HG03108 (cell line): ENCODE data around the gene C18orf54.
"Not testable (repeated sequence)": the region's sequence is repeated elsewhere in the genome, so short reads cannot be mapped to it uniquely, and the experiment has no call there.

Source experiments
- ATAC-seq: cut with Tn5 transposase; IDR thresholded peaks from one replicate; pipeline ENCODE4 v1.9.1; 2021; ENCODE audit warnings: moderate library complexity; ENCODE audit not compliant: unreplicated experiment

C18orf54 gene

GRCh38 chr18:54357660-54358494 lies at the start of gene C18orf54, which contains the start of gene STARD6:
Gene C18orf54, plus strand, starts transcription at chr18:54357906. Its CDS starts 2,667 bp downstream, at chr18:54360573.
Gene STARD6, minus strand, starts transcription at chr18:54357858. Its CDS starts 3,285 bp downstream, at chr18:54354573.
- peak; percentile 94 for ATAC-seq

DNA sequence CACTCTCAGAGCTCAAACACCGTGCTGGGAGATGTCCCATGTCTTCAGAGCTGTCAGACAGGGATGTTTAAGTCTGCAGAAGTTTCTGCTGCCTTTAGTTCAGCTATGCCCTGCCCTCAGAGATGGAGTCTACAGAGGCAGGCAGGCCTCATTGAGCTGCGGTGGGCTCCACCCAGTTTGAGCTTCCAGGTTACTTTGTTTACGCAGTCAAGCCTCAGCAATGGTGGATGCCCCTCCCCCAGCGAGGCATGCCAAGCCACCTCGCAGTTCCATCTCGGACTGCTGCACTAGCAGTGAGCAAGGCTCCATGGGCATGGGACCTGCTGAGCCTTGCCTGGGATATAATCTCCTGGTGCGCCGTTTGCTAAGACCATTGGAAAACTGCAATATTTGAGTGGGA lies 48.1 kb upstream of the C18orf54 start:
- not testable (repeated sequence) for ATAC-seq

GRCh38 chr18:54316071-54316820 lies 41.5 kb upstream of the C18orf54 start:
- ATAC-seq: no peak

DNA sequence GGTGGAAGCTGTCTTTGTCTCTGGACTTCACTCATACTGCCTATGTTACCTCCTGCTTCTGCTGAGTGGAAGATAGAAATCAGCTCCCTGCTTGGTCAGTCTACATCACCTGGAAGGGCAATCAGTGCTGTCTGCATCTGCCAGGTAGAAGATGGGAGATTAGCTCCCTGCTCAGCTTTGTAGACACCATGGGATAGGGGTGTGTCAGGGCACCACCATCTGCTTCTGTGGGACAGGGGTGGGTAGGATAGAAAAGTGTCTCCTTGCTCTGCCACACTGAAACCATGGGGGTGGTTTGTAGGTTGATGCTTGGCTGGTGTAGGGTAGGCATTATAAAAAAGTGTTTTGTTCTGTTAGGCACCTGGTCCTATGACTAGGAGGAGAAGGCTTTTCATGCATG lies 34.1 kb upstream of the C18orf54 start:
- ATAC-seq: no peak

DNA sequence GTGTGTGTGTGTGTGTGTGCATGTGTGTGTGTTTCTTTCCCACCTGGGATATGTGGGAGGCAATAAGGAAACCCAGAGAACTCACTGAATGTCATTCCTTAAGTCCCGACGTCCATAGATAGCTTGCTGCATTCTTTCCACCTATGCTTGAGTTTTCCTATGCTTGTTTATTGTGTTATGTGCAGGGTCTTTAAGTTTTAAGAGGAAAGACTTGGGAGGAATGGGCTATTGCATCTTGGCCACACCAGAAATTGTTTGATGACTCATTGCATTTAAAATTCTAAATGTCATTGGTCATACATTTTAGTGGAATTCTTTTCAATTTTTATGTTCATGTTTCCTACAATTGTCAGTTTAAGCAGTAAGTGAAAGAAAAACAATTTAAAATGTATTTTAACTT lies 33.7 kb upstream of the C18orf54 start:
- no peak for ATAC-seq

GRCh38 chr18:54327818-54328217 lies 29.9 kb upstream of the C18orf54 start:
- no peak for ATAC-seq

- no peak for ATAC-seq
Observed at GRCh38 chr18:54329787-54330186, 27.9 kb upstream of the C18orf54 start.

- no peak for ATAC-seq
Observed at GRCh38 chr18:54330768-54331548, 26.7 kb upstream of the C18orf54 start.

GRCh38 chr18:54335638-54336173 lies 22.0 kb upstream of the C18orf54 start:
- no peak for ATAC-seq

- ATAC-seq: no peak
Observed at GRCh38 chr18:54338230-54338629, 19.5 kb upstream of the C18orf54 start.

- no peak for ATAC-seq
Observed at GRCh38 chr18:54351186-54351585, 6.5 kb upstream of the C18orf54 start.

DNA sequence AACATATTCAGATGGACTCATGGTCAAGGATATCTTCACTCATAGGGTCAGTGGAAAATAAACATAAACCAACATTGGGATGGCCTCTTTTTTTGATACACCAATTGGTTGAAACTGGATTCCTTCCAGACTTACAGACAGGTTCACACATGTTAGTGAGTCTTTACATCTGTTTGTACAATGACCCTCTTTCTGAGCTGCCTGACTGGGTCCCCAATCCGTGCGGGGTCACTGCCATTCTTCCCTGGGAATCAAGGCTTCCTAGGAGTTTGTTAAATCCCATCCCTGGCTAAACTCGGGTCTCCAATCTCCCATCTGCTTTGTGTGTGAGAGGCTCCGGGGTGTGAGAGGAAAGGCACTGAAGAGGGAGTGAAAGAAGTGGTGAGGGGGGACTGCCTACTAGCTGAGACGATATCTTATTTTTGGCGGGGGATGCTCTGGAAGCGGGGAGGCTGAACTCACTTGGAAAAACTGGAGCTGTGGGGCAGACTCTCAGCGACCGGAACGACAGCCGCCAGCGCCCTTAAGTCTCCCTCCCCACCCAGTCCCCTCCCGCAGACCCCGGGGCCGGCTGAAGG lies 535 bp upstream of the C18orf54 start:
- ATAC-seq: peak; percentile 31

DNA sequence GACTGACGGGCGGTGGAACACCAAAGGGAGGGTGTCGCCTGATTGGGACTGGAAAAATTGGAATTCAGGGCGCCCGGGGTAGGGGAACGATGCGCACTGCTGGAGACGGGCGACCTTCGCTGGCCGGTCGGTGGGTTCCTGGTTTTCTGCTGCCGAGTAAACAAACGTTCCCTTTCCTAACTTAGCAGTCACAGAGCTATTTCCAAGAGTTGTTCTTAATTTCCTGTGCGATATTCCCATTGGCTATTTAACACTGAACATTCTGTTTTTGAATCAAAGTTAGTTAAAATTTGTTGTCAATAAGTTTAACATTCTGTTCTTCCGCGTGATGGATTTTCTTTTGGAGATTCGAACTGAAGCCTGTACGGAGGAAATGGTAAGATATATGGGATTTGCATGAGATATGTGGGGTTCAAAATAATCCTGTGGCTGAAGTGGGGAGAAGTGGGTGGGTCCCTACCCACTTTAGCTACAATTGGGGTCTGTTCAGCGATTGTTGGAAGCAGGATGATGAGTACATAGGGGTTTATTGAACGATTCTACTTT lies 862 bp downstream of the C18orf54 start:
- ATAC-seq: peak; percentile 12

GRCh38 chr18:54359233-54359632 lies 1.5 kb downstream of the C18orf54 start:
- no peak for ATAC-seq

DNA sequence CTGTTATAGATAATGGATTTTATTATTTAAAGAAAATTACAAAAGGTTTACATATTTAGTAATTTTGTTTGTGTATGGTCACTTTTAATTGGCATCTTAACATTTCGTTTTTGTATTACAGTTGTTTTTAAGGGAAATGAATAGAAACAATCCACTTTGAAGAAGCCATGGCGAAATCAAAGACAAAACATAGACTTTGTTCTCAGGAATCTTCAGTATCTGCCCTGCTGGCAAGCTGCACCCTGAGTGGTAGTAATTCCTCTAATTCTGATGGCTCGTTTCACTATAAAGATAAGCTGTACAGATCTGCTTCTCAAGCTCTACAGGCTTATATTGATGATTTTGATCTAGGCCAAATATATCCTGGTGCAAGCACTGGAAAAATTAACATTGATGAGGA lies 2.7 kb downstream of the C18orf54 start:
- no peak for ATAC-seq

DNA sequence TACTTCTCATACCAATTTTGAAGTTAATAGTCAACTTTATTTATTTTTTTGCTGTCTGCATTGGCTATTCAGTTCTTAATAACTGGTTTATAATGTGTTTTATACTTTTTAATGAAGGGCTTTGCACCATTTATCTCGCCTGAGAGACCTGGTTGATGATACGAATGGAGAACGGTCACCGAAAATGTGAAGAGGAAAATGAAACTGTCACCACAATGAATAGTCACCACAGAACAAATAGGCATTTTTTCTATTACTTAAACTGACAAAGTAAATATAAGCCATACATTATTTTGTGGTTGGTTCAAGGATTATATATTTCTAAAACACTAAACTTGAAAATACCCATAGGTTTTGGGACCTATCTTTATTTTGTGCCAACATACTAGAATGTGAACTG lies 20.4 kb downstream of the C18orf54 start:
- no peak for ATAC-seq

- ATAC-seq: no peak
Observed at GRCh38 chr18:54381640-54382039, 23.9 kb downstream of the C18orf54 start.

- ATAC-seq: no peak
Observed at GRCh38 chr18:54382076-54382475, 24.4 kb downstream of the C18orf54 start.

GRCh38 chr18:54382733-54383252 lies 25.1 kb downstream of the C18orf54 start:
- no peak for ATAC-seq

DNA sequence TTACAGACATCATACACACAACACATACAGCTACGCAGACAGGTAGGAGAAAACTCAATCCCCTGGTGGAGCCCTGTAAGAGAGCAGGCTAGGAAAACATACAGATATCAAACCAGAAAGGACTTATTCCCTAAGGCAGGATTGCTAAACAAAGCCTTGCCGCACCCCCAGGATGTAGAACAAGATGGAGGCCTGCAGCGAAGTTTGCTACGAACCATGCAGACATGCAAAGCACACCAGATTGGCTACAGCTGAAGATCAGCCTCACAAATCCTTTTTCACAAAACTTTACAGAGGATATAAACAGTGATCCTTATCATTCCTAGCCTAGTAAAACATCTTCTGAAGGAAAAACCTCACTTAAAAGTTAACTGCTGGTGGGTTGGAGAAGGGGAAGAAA lies 28.3 kb downstream of the C18orf54 start:
- no peak for ATAC-seq
